A549 (cell line): ENCODE results near the gene TMEM123.

Experiments used
- BCL3 ChIP-seq: fragments of >200 bp; sonication (Bioruptor Twin); formaldehyde crosslinking; IDR thresholded peaks from 3 replicates; pipeline ENCODE4 v1.6.1; 2016
- CTCF ChIP-seq: fragments of >200 bp; sonication (Bioruptor Twin); formaldehyde crosslinking; IDR thresholded peaks from 3 replicates; pipeline ENCODE4 v1.5.1; 2016
- ELK1 ChIP-seq: fragments of 150-350 bp; IDR thresholded peaks from 2 replicates; pipeline ENCODE4 v1.6.1; 2014; ENCODE audit warnings: low read depth, mild to moderate bottlenecking, low read length
- MAX ChIP-seq: IDR thresholded peaks from 2 replicates; pipeline ENCODE4 v1.6.1; 2012
- POLR2AphosphoS2 ChIP-seq: conservative IDR thresholded peaks from 2 replicates; pipeline ENCODE4 v1.6.1; 2012; ENCODE audit warnings: low read length, improper control_type of control experiment, inconsistent platforms
- RAD21 ChIP-seq, 2 experiments: fragments of >200 bp in 1 of 2; sonication (Bioruptor Twin) in 1 of 2; formaldehyde crosslinking in 1 of 2; IDR thresholded peaks in 1 of 2; conservative IDR thresholded peaks in 1 of 2; 2 replicates in 1 of 2; 3 replicates in 1 of 2; pipeline ENCODE4 v1.6.1; 2012 to 2018; ENCODE audit warnings: inconsistent platforms in 1 of 2
- RNF2 ChIP-seq: fragments of 200-600 bp; sonication (generic); IDR thresholded peaks from 2 replicates; pipeline ENCODE4 v1.6.1; 2016; ENCODE audit warnings: low read depth, mild to moderate bottlenecking, antibody characterized with exemption, moderate library complexity, borderline replicate concordance
- SMC3 ChIP-seq: fragments of >200 bp; sonication (Bioruptor Twin); formaldehyde crosslinking; IDR thresholded peaks from 3 replicates; pipeline ENCODE4 v1.6.1; 2018; ENCODE audit warnings: inconsistent platforms

GRCh38 chr11:102419181-102419580 is 33.4 kb downstream of the TMEM123 start:
- TF ChIP-seq CTCF = no peak
- TF ChIP-seq BCL3 = no peak
- TF ChIP-seq MAX = no peak
- no peak for TF ChIP-seq SMC3
- no peak for TF ChIP-seq RNF2
- TF ChIP-seq RAD21 (conservative IDR thresholded peaks at IDR 0.05 in 1 of 2, IDR thresholded peaks at IDR 0.05 in 1 of 2) = no peak
- TF ChIP-seq ELK1 = no peak
- no peak for TF ChIP-seq POLR2AphosphoS2
